NCI-H748 (cell line): ENCODE measurements around the gene WDR77.

ENCODE experiments used
- DNase-seq: peaks from one replicate; lab custom pipeline; 2025; ENCODE audit not compliant: unreplicated experiment; lab: John Stamatoyannopoulos, UW

Gene WDR77

DNA sequence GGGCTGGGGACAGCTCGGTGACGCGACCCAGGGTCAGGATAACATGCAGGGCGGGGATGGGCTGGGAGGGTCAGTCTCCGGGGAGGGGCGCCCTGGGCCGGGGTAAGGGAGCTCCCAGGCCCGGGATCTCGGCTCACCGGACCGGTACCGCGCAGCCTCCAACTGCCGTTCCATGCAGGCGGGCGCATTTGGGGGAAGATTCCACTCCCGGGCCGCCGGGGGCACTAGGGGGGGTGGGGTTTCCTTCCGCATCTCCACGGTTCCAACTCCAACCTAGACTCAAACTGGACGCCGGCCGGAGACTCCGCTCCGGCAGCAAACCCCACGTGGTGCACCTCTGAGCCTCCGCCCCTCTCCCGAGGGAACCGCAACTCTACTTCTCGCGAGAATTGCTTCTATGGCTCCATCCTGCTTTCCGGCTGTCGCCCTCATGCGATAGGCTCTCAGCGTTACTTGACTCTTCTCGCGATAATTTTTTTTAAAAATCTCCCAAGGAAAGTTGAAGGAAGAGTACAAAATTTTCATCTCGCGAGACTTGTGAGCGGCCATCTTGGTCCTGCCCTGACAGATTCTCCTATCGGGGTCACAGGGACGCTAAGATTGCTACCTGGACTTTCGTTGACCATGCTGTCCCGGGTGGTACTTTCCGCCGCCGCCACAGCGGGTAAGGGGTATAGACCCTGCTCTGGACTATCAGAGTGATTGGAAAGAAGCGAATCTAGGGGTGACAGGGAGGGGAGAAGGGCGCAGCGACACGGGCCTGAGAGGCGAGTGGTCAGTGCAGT is at the start of gene WDR77, which contains the start of gene ATP5PB:
Gene WDR77 (minus strand): TSS at position 339 of the 785 bp plus-strand sequence. CDS start 87 bp downstream, at position 252.
Gene ATP5PB (plus strand): TSS at position 547 of the 785 bp plus-strand sequence. CDS start 78 bp downstream, at position 625.
- peak; percentile 99 for DNase-seq

DNA sequence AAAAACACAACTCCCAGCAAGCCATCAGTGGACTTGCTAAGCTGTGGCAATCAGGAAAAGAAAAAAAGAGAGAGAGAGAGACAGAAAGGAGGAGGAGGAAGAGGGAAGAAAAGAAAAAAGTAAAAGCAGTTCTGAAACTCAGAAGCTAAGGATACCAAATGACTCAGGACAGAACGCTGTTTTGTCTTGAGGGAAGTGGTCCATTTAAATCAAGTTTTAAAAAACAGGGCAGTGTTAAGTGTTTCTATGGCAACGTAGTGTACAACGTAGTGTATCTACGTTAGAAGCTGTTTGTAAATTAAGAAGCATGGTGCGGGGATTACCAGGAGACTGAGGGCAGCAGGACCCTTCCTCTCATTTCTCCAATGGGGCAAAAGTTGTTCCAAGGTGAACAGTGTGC is 48.5 kb upstream of the WDR77 start:
- peak; percentile 16 for DNase-seq

DNA sequence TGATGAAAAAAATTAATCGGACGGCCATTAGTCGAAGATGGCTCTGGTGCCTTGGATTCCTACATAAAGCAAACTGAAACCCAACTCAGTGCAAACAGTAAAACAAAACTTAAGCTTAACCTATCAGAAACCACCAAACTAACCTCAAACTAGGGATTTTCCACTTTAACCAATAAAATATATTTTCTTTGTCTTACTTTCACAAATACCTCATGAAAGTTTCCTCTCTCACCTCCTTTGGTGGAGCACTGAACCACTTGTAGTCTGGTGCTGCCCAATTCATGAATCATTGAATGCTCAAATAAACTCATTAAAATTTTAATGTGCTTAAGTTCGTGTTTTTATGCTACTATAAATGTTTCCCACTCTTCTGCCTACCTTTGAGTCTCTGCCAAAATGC is 47.3 kb upstream of the WDR77 start:
- no peak for DNase-seq

DNA sequence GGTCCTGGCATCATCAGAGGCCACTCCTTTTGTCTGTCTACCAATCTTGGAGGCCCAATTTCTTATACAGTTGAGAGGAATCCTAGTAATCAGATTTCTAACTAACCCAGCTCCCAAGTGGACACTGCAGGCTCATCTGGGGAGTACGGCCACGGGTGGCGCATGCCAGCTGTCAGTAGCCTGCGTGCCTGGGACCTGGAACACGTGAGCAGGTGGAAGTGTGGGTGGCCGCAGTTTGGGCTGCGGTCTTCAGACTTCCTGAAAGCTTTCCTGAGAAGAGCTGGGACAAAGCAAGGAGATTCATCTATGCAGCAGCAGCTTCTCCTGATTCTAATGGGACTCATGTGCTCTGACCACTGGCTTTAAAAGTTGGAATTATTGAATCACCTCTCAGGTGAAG is 42.0 kb upstream of the WDR77 start:
- DNase-seq = no peak

DNA sequence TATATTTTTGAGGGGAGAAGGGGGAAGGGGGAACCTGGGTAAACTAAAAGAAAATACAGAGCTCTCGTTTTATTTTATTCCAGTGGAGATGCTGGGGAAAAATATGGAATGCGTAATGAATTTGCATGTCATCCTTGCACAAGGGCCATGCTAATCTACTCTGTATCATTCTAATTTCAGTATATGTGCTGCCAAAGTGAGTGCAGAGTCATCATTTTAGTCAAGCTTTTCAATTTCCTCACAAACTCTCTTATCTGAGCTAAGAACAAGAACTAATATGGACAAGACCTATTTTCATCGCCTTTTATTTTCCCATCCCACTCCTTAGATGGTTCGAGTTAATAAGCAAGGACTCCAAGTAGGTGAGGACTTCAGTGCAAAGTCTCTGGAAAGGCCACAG is 41.2 kb upstream of the WDR77 start:
- DNase-seq = no peak

DNA sequence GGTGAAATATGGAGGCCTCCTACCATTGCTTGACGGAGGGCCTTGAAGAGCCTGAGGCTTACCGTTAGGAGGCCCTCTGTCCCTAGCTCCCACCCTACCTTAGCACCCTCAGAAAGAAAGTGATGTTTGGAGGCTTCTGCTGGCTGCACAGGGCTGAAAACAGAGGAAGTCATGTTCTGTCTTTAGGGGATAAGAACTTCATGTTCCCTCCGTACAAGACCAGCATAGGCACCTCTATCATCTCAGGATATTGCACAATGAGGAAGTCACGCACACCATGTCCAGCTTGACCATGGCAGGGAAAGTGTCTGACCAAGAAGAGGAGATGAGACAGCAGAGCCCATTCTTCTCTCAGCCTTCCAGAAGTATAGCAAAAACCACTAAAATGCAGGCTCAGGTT is 40.5 kb upstream of the WDR77 start:
- DNase-seq = no peak

DNA sequence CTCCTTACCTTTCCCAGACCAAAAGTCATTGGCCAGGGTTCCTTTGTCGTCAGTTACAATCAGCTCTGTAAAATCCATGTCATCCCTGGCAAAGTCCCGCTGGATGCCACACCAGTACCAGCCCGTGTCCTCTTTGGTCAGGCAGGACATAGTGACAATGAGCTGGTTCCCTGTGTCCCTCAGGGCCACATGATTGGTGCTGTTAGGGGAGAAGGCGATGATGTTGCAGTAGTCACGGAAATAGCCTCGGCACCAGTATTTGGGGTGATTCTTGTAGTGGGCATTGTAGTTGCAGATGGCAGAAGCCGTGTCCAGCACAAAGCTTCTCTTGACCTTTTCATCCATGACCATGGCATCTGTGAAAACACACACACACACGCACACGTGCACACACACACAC is 39.6 kb upstream of the WDR77 start:
- no peak for DNase-seq

DNA sequence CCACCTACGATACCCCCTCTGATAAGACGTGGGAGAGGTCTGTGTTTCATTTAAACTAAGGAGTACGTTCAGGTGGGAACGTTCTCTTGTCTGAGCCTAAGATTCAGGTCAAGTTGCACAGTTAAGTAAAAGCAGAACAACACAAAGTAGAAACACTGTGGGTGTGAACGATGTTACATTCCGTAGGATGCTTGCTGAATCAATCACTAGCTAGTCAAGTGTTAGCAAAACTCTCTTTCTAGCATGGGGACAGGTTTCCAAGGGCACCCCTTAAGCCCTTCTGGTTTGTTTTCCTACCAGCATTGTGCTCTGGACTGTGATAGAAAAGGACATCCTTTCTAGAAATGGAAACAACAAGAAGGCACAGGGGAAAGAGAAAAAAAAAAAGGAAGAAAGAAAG is 38.1 kb upstream of the WDR77 start:
- no peak for DNase-seq

DNA sequence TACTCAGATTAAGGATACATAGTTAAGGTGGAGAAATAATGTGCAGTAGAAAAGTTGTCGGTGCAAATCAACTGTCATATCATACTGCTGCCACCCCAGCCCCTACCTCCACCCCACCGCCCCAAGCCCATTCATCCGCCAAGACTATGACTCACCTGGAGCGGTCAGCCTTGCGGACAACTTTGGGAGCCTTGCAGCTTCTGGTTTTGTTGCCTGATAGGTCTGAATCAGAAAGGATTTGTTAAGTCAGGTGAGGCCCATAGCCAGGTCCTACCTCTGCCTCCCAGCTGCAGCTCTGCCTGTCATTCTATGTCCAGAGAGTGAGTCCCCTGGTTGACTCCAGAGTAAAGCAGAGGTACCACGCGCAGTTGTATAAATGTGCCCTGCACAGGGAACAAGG is 37.4 kb upstream of the WDR77 start:
- DNase-seq = no peak

DNA sequence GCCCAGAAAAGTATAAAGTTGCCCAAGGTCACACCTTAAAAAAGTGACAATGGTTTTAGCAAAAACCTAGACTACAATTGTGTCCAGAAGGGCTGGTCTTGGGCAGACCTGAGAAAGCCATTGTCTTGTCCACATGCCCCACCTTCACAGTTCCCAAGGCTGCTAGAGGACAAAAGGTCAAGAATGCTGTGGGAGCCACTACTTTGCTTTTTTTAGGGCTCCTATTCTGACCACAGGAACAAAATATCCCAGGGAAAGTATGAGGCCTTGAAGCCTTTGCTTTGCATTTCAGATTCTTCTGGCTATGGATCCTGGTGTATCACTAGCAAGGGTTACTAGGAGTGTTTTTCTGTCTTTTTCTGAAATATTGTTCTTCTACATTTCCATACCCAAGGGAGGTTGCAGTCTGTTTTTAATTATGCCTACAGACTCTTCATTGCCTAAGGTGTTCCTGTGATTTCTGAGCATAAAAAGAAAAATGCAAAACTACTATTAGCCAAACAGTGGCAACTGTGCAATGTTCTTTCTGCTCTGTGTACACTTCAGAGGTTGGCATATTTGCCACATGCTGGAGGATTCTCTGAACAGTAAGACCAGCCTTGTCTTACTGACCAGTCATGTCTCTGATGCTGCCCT is 35.5 kb upstream of the WDR77 start:
- no peak for DNase-seq

DNA sequence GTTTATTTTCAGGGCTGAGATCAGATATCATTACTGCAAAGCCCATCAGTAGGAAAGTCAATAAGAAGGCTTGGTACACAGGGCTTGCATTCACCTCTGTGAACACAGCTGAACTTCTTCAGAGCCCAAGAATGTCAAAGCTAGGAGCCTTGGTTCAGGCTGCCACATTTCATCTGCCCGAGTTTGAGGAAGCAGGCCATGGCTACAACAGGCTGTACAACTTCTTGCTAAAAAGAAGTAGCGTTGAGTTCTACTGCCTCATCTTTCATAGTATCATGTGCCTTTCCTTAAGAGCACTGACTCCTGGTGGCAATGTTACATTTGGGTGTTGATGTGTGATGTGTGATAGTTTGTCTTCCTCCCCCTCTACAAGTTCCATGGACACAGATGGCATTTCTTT is 34.8 kb upstream of the WDR77 start:
- no peak for DNase-seq

DNA sequence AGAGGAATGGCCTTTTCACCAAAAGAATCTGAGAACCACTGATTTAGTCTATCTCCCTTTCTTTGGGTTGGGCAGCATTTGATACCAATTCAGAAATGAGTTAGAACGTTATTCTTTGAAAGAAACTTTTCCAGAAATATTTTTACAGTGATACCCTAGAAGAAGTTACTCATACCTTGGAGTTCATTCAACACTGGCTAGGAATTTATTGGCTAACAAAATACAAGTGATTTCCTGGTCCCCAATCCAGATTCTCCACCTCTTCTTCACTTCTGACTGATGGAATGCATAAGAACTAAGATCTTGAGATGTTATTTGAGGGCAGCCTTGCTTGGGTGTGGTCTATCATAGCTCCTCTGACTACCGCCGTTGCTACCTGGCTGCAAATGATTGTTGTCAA is 34.1 kb upstream of the WDR77 start:
- no peak for DNase-seq

DNA sequence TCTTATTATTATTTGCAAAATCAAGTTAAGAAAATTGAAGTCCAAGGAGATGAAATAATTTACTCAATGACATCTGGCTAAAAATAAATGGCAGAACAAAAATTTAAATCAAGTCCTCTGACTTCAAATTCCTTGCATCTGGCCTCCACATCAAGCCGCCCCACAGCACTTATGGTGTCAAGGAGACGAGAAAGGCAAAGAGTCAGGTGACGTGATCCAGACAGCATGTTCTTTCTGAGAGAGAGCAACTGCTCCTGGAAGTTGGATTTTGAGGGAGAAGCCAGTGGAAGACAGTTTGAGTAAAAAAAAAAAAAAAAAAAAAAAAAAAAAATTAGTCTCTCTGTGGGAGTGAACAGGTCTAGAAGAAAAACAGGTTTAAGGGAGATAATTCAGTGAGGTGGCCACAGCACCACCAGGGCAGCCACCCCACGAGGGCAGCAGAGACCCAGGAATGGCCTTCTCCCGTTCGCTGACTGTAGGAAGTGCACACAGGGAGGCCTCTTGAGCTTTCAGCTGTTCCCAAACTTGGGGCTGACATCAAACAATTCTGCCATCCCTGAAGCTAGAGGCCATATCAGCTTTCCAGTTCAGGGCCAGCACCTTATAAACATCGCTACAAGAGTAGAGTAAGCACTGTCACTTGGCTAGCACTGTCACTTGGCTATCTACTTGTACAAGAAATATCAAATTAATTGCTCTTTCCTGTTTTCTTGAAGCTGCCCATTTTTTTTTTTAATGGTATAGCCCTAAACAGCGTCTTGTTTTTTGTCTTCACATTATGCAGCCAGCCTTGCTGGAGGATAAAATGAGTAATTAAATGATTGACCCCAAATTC is 32.5 kb upstream of the WDR77 start:
- peak; percentile 43 for DNase-seq

DNA sequence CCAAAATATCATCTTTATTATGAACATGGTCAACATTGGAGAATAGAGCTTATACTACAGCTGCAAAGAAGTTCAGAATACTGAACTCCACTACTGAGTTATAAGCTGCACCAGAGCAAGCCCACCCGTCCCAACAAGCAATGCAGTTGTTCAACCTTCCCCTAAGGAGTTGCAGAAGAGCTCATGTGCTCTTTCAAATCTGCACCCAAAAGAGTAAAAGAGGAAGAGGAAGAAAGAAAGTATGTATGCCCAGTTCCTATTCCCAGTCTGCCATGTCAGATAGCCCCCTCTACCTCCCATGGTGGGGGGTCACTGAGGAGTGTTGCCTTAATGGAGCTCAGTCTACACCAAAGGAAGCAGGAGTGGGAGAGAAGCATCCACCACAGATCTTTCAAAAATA is 31.6 kb upstream of the WDR77 start:
- DNase-seq = no peak

DNA sequence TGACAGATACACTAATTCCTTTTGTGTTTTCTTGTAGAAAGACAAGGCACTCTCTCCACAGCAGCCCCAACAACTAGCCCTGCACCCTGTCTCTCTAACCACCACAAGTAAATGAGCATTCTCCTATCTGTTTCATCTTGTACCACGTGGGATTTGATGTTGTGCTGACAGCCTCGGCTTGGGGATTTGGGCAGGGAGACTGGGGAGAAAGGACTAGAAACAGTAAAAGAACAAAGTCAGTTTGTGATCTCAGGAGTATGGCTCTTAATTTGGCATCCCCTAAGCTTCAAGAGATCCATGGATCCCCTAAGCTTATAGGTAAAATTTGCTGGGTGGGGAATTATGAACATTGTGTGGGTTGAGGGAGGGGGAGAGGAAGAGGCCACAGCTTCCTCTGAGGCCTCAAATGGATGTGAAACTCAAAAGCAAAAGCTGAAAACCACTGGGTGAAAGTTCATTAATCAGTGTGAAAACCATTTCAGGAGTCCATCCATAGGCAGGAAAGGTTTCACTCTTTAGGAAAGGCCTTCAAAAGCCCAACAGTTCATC is 27.8 kb upstream of the WDR77 start:
- no peak for DNase-seq

DNA sequence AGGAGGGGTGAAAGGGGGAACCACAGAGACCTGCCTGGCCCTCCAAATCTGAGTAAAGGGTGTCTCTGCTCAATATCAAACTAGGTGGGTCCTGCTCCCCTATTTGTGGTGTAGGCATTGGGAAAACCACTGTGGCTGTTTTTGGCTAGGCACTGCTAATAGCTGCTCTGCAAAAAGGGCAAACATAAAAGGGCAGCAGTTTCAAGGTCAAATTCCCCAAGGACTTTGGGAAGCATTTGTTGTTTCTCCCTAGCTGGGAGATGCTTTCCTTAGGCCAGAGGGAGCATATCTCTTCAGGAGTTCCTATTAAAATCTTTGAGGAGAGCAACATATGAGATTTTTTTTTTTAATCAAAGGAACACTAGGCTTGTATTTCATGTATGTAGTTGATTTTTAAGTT is 27.2 kb upstream of the WDR77 start:
- DNase-seq = no peak

DNA sequence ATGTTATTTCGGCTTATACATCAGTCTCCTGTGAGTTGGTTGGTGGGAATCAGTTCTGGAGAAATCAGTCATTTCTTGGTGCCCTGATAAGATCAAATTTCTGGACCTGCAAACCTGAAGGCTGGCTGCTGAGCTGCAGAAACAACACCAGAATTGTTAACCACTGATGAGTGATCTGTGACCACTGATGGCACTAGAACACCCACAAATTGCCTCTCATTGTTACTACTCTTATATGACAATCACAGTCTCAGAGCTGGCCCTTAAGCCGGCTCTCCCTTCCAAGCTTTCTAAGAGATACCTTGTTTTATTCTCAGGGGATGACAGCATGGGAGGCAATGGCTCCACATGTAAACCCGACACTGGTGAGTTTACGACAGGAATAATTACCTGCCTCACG is 26.6 kb upstream of the WDR77 start:
- no peak for DNase-seq

DNA sequence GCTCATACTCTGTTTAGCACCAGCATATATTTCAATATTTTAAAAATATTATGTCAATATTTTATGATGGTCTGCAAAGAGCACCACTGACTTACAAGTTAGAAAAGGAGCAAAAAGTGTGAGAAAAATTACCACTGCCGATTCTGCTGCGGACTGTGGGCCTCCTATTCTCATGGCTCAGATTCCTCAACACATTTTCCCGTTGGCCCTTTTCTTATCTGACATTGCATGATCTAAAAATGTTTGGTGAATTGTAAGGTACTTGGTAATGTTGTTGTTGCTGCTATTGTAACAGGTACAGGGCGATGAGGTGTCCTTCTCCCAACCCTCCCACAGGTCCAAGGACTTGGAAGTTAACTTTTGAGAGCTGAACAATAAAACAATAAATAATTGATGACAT is 25.5 kb upstream of the WDR77 start:
- DNase-seq = no peak

DNA sequence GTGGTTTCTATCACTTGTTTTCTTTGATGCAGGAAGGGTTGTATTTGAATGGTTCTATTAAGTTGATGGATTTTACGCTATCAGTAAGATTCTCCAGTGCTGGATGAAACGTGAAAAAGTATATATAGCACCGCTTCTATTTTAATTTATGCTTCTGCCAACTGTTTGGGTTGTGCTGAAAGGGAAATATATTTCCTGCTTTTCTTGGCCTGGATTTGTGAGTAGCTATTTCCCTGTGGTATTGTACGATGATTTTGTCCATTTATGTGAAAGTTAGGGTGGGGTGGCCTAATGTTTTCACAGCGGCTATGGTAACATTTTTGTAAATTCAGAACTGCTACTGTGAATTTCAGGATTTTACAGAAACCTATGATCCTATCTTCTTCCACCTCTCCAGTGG is 25.1 kb upstream of the WDR77 start:
- no peak for DNase-seq

DNA sequence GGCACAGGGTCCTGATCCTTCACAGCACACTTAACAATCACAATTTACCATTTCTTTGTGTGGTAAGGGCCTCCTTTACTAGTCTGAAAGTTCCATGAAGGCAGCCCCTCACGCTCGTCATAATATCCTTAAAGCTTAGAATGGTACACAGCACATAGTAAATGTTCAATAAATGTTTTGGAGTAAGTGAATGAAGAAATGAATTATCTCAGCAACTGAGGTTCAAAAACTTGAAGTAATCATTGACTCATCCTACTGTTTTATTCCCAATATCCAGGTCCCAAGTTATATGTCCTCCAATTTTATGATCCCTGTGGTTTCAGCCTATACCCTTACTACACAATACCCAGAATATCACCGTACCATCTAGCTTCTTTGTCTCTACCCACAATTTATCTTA is 22.5 kb upstream of the WDR77 start:
- no peak for DNase-seq

DNA sequence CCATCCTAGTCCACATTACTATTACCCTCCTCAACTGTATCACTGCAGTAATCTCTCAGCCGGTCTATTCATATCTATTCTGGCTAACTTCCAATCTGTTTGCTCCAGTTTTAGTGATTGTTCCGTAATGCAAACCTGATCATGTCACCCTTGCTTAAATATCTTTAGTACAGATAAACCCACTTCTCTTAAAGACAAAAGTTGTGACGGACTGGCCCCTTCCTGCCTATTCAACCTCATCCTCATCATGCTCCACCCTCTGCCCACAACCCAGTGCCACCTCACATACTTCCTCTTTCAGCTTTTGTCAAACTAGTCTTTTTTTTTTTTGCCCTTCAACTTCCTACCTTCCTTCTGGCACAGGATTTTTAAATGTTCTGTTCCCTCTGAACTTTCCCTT is 22.0 kb upstream of the WDR77 start:
- DNase-seq = no peak

DNA sequence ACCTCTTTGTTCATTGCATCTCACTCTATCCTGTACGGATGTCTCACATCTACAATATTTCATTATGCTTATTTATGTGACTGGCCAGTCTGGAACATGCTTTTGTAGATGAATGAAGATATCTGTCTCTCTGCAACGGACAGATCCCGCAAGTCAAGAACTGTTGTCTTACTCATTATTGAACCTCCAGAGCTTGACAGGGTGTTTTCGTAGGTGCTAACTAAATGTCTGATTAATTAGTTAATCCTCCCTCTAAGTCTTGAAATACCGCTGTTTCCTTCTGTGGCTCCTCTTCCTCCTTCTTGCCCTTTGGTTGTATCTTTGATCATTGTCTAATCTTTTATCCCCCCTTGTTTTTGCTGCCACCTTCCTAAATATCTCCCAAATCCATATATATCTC is 21.5 kb upstream of the WDR77 start:
- no peak for DNase-seq
